Neural progenitor cell (in vitro differentiated cells): ENCODE data around the gene CDK13. TPM values are rescaled to one million over a fixed set of nuclear protein-coding genes. Genes with fewer than 3 reads are reported as not detected.
A peak's percentile ranks its signal among the peaks of the same experiment; 100 is the strongest.

Experiments used
- DNase-seq: peaks from one replicate; pipeline ENCODE4 v3.0.0-alpha.2; 2016; ENCODE audit warnings: low spot score
- H2AFZ ChIP-seq: fragments of 200-600 bp; sonication (generic); replicated peaks from 2 replicates; pipeline ENCODE4 v1.6.1; 2016; ENCODE audit warnings: antibody characterized with exemption
- H3F3A ChIP-seq: fragments of 200-600 bp; sonication (generic); 2 replicates; pipeline ENCODE4 v1.6.1; 2016; ENCODE audit warnings: antibody characterized with exemption, low read depth
- H3K27ac ChIP-seq: fragments of 200-600 bp; sonication (generic); 2 replicates; pipeline ENCODE4 v1.5.1; 2016; ENCODE audit warnings: mild to moderate bottlenecking
- H3K27me3 ChIP-seq: fragments of 200-600 bp; sonication (generic); 2 replicates; pipeline ENCODE4 v1.6.1; 2016; ENCODE audit warnings: mild to moderate bottlenecking, moderate library complexity
- H3K36me3 ChIP-seq: fragments of 200-600 bp; sonication (generic); 2 replicates; pipeline ENCODE4 v1.5.1; 2016
- H3K4me1 ChIP-seq: fragments of 200-600 bp; sonication (generic); 2 replicates; pipeline ENCODE4 v1.6.1; 2016; ENCODE audit warnings: mixed run types
- H3K4me2 ChIP-seq: fragments of 200-600 bp; sonication (generic); 2 replicates; pipeline ENCODE4 v1.6.1; 2016
- H3K4me3 ChIP-seq: fragments of 200-600 bp; sonication (generic); 2 replicates; pipeline ENCODE4 v1.5.1; 2016
- H3K79me2 ChIP-seq: fragments of 200-600 bp; sonication (generic); 2 replicates; pipeline ENCODE4 v1.6.1; 2016; ENCODE audit warnings: low read depth
- H3K9ac ChIP-seq: fragments of 200-600 bp; sonication (generic); 2 replicates; pipeline ENCODE4 v1.6.1; 2016
- H3K9me3 ChIP-seq: fragments of 200-600 bp; sonication (generic); 2 replicates; pipeline ENCODE4 v1.5.1; 2016; ENCODE audit warnings: low read depth
- H4K20me1 ChIP-seq: fragments of 200-600 bp; sonication (generic); 2 replicates; pipeline ENCODE4 v1.6.1; 2016; ENCODE audit warnings: low read depth
- H3K27ac Mint-ChIP-seq: 3 replicates; pipeline ENCODE4 v1.8.0; 2021; ENCODE audit warnings: mixed read lengths
- H3K27me3 Mint-ChIP-seq: 2 replicates; pipeline ENCODE4 v1.8.0; 2022; ENCODE audit warnings: low read depth, mild to moderate bottlenecking, inconsistent platforms, moderate library complexity, mixed read lengths; ENCODE audit not compliant: insufficient read depth
- H3K36me3 Mint-ChIP-seq: 3 replicates; pipeline ENCODE4 v1.8.0; 2021; ENCODE audit warnings: mixed read lengths
- H3K4me1 Mint-ChIP-seq: 3 replicates; pipeline ENCODE4 v1.8.0; 2021; ENCODE audit warnings: mixed read lengths
- H3K4me3 Mint-ChIP-seq: 3 replicates; pipeline ENCODE4 v1.8.0; 2021; ENCODE audit warnings: mild to moderate bottlenecking, moderate library complexity, mixed read lengths
- H3K9me3 Mint-ChIP-seq: 3 replicates; pipeline ENCODE4 v1.8.0; 2020; ENCODE audit warnings: mixed read lengths
- EZH2 ChIP-seq: fragments of 200-600 bp; sonication (generic); IDR thresholded peaks from 2 replicates; pipeline ENCODE4 v1.6.1; 2017; ENCODE audit warnings: antibody characterized with exemption, mild to moderate bottlenecking, moderate library complexity
- EZH2phosphoT487 ChIP-seq: fragments of 200-600 bp; sonication (generic); IDR thresholded peaks from 2 replicates; pipeline ENCODE4 v1.6.1; 2017; ENCODE audit warnings: antibody characterized with exemption
- total RNA-seq: library from RNA; depleted of rRNA; stranded (reverse); fragments of >200 nt; gene quantifications from 2 replicates; pipeline ENCODE4 v1.2.3, GENCODE V29; 2015; ENCODE audit warnings: low replicate concordance
- TF ChIP-seq, protein P1 (sequence below): fragments of 200-600 bp; sonication (generic); IDR thresholded peaks from 2 replicates; pipeline ENCODE4 v1.5.1; 2017; ENCODE audit warnings: antibody characterized with exemption, mild to moderate bottlenecking

The CDK13 gene
- total RNA-seq = 56.1 and 75.5 TPM in 2 replicates

DNA sequence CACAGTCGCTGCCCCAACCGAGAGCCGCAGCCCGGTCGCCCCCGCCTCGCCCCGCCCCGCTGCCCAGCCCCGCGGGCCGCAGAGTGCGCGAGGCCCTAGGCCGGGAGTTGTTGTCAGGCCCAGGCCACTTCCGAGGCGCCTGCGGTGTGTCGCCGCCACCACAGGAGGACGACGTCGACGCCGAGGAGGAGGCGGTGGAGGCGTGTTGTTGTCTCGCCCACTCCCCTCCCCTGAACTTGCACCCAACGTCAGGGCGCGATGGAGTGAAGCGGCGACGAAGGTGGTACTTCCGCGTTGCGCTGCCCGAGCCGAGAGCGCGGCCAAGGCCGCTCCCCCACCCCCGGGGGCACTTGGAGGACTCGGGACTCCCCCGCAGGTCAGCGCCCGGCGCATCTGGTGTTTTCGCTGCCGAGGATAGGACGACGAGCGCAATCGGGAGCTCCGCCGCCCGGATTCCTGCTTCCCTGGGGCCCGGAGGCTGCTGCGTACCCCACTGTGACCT lies at the start of gene CDK13:
Gene CDK13 (plus strand): TSS at position 286 of the 502 bp plus-strand sequence. CDS start 386 bp downstream, outside the sequence.
- Mint-ChIP-seq H3K36me3 (peaks cover 13% of the 10 kb centered on the region), H3K9me3 (peaks cover 2% of the 10 kb centered on the region), H3K4me3 (peak within 1 kb of the TSS; percentile 100), H3K27me3 (peaks cover 8% of the 10 kb centered on the region), H3K4me1 (peaks cover 21% of the 10 kb centered on the region), H3K27ac (peak within 1 kb of the TSS; percentile 100)
- Histone ChIP-seq H3K27ac (peak within 1 kb of the TSS; percentile 95), H3K27me3 (no peaks in the 10 kb centered on the region), H4K20me1 (peaks cover 37% of the 10 kb centered on the region), H3K79me2 (peaks cover 56% of the 10 kb centered on the region), H3K4me3 (peak within 1 kb of the TSS; percentile 84), H3K4me1 (peaks cover 18% of the 10 kb centered on the region), H2AFZ (peak within 1 kb of the TSS; percentile 28), H3K9ac (peak within 1 kb of the TSS; percentile 83), H3K9me3 (no peaks in the 10 kb centered on the region), H3K36me3 (no peaks in the 10 kb centered on the region), H3F3A (peaks cover 30% of the 10 kb centered on the region), H3K4me2 (peak within 1 kb of the TSS; percentile 93)
- TF ChIP-seq, protein P1, sequence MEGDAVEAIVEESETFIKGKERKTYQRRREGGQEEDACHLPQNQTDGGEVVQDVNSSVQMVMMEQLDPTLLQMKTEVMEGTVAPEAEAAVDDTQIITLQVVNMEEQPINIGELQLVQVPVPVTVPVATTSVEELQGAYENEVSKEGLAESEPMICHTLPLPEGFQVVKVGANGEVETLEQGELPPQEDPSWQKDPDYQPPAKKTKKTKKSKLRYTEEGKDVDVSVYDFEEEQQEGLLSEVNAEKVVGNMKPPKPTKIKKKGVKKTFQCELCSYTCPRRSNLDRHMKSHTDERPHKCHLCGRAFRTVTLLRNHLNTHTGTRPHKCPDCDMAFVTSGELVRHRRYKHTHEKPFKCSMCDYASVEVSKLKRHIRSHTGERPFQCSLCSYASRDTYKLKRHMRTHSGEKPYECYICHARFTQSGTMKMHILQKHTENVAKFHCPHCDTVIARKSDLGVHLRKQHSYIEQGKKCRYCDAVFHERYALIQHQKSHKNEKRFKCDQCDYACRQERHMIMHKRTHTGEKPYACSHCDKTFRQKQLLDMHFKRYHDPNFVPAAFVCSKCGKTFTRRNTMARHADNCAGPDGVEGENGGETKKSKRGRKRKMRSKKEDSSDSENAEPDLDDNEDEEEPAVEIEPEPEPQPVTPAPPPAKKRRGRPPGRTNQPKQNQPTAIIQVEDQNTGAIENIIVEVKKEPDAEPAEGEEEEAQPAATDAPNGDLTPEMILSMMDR = peak; percentile 11
- TF ChIP-seq EZH2phosphoT487 = no peak
- DNase-seq = peak; percentile 88

GRCh38 chr7:39904077-39904486 lies 46.0 kb upstream of the CDK13 start:
- H3K79me2 ChIP-seq = no peaks in the 10 kb centered on the region
- no peaks in the 10 kb centered on the region for H4K20me1 ChIP-seq
- no peak for DNase-seq

DNA sequence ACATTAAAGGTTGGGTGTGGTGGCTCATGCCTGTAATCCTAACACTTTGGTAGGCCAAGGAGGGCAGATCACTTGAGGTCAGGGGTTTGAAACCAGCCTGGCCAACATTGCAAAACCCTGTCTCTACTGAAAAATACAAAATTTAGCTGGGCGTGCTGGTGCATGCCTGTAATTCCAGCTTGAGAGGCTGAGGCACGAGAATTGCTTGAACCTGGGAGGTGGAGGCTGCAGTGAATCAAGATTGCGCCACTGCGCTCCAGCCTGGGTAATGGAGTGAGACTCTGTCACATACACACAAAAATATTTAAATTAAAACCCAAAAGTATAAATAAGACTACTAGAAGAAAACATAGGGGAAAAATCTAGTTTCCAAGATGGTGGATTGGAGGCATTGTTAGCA lies 41.9 kb upstream of the CDK13 start:
- no peaks in the 10 kb centered on the region for H3K4me1 ChIP-seq
- Mint-ChIP-seq H3K4me3 (no peak overlapping the region), H3K4me1 (no peaks in the 10 kb centered on the region), H3K27ac (no peak overlapping the region), H3K27me3 (peaks cover 2% of the 10 kb centered on the region), H3K36me3 (no peaks in the 10 kb centered on the region), H3K9me3 (peaks cover 14% of the 10 kb centered on the region)
- TF ChIP-seq EZH2 = no peak
- H3K27me3 ChIP-seq = no peaks in the 10 kb centered on the region
- H3K36me3 ChIP-seq = no peaks in the 10 kb centered on the region
- H3K9ac ChIP-seq = no peak overlapping the region
- H3K79me2 ChIP-seq = no peaks in the 10 kb centered on the region
- no peaks in the 10 kb centered on the region for H3F3A ChIP-seq
- no peak overlapping the region for H3K4me2 ChIP-seq
- H3K9me3 ChIP-seq = no peaks in the 10 kb centered on the region
- H3K27ac ChIP-seq = no peak overlapping the region
- H4K20me1 ChIP-seq = no peaks in the 10 kb centered on the region
- no peak overlapping the region for H3K4me3 ChIP-seq
- H2AFZ ChIP-seq = no peak overlapping the region
- no peak for DNase-seq

More at GRCh38 chr7:39904077-39904486, 46.0 kb upstream of the CDK13 start:
- H3F3A ChIP-seq = no peaks in the 10 kb centered on the region
- no peak overlapping the region for H3K9ac ChIP-seq
- no peak overlapping the region for H3K4me3 Mint-ChIP-seq
- no peaks in the 10 kb centered on the region for H3K36me3 Mint-ChIP-seq
- no peaks in the 10 kb centered on the region for H3K4me1 Mint-ChIP-seq
- no peak overlapping the region for H3K4me2 ChIP-seq
- H3K27me3 ChIP-seq = no peaks in the 10 kb centered on the region
- H3K9me3 ChIP-seq = no peaks in the 10 kb centered on the region
- H3K4me3 ChIP-seq = no peak overlapping the region
- no peak overlapping the region for H3K27ac ChIP-seq
- no peaks in the 10 kb centered on the region for H3K4me1 ChIP-seq
- TF ChIP-seq EZH2 = no peak
- no peak for TF ChIP-seq EZH2phosphoT487
- TF ChIP-seq, protein P1 = no peak
- no peak overlapping the region for H3K27ac Mint-ChIP-seq
- H3K9me3 Mint-ChIP-seq = peaks cover 5% of the 10 kb centered on the region
- H3K27me3 Mint-ChIP-seq = peaks cover 2% of the 10 kb centered on the region
- H3K36me3 ChIP-seq = no peaks in the 10 kb centered on the region
- H2AFZ ChIP-seq = no peak overlapping the region

- no peaks in the 10 kb centered on the region for H3F3A ChIP-seq
- Mint-ChIP-seq H3K4me1 (no peaks in the 10 kb centered on the region), H3K27ac (peak overlapping the region; percentile 72), H3K27me3 (peaks cover 2% of the 10 kb centered on the region), H3K9me3 (peaks cover 14% of the 10 kb centered on the region), H3K4me3 (no peak overlapping the region), H3K36me3 (no peaks in the 10 kb centered on the region)
- no peak for DNase-seq
- H3K79me2 ChIP-seq = no peaks in the 10 kb centered on the region
- TF ChIP-seq EZH2 = no peak
- no peak for TF ChIP-seq EZH2phosphoT487
- TF ChIP-seq, protein P1 = no peak
- no peak overlapping the region for H3K9ac ChIP-seq
- no peak overlapping the region for H3K4me2 ChIP-seq
- peak overlapping the region; percentile 26 for H2AFZ ChIP-seq
- no peaks in the 10 kb centered on the region for H3K36me3 ChIP-seq
- no peaks in the 10 kb centered on the region for H3K4me1 ChIP-seq
- no peaks in the 10 kb centered on the region for H3K9me3 ChIP-seq
- H3K4me3 ChIP-seq = no peak overlapping the region
- H3K27ac ChIP-seq = no peak overlapping the region
- no peaks in the 10 kb centered on the region for H3K27me3 ChIP-seq
- no peaks in the 10 kb centered on the region for H4K20me1 ChIP-seq
Measured at GRCh38 chr7:39908973-39909372, 41.1 kb upstream of the CDK13 start.
